ENCODE measurements around the gene ACTN4.
A peak's percentile ranks its signal among the peaks of the same experiment; 100 is the strongest.

ACTN4 gene

GRCh38 chr19:38725469-38726283 lies 78.2 kb downstream of the ACTN4 start:
- DNase-seq (ENCODE audit: low spot score), result no peak

DNA sequence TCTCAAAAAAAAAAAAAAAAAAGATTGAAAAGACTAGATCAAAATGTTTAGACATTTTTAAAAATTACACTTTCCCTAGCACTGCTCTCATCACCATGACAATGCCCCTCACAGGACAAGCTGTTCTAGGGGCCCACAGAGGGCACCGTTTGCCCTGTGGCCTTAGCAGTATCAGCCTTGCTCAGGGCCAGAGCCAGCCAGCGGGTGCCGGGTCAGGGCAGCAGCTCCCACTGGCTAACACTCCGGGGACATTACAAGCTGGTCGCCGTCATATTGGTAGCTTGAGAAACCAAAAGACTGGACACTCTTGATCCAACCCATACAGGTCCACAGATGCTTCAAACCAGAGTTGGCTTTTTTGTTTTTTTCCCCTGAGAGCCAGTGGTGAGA lies 78.8 kb downstream of the ACTN4 start:
- no peak for DNase-seq (ENCODE audit: low spot score)

- no peak for DNase-seq (ENCODE audit: low spot score)
Measured at GRCh38 chr19:38726761-38727301, 79.4 kb downstream of the ACTN4 start.

DNA sequence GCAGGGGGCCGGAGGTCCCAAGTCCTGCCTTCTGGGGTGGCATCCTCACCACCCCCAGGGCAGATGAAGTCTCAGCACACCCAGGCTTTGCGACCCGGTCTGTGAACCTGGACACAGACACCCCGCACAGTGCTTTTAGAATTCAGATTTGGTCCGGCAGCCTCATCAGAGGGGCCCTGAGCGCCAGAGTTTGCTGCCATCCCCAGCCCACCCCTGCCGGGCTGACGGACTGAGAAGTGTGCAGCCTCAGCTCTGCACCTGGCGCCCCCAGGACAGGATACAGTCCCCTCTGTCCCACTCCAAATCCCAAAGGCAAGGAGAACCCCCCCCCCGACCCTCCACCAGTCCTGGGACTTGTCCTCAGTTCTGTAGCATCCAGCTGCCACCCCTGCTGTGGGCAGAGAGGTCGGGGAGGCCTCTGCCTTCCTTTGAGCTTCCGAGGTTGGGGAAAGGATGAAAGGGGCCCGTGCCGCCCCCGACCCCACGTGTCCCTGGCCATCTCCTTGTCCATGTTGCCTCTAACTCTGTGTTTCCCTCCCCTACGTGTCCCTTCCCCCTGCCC lies 79.9 kb downstream of the ACTN4 start:
- no peak for DNase-seq (ENCODE audit: low spot score)

- no peak for DNase-seq (ENCODE audit: low spot score)
Measured at GRCh38 chr19:38727868-38728660, 80.6 kb downstream of the ACTN4 start.

DNA sequence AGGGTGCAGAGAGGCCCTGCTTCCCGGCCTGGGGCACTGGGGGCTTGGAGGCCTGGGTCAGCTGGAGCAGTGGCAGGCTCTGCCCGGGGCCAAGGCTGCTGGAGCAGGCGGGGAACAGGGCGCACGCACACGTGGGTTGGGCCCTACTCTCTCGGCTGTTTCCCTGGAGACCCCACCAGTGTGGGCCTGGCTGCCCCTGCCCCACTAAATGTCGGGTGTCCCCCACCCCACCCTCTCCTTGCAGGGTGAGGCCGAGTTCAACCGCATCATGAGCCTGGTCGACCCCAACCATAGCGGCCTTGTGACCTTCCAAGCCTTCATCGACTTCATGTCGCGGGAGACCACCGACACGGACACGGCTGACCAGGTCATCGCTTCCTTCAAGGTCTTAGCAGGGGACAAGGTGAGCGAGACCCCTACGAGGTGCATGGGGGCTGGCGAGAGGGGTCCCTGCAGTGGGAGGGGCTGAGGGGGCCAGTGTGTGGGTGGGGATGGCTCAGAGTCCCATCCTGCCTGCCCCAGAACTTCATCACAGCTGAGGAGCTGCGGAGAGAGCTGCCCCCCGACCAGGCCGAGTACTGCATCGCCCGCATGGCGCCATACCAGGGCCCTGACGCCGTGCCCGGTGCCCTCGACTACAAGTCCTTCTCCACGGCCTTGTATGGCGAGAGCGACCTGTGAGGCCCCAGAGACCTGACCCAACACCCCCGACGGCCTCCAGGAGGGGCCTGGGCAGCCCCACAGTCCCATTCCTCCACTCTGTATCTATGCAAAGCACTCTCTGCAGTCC lies 81.5 kb downstream of the ACTN4 start:
- no peak for DNase-seq (ENCODE audit: low spot score)

DNA sequence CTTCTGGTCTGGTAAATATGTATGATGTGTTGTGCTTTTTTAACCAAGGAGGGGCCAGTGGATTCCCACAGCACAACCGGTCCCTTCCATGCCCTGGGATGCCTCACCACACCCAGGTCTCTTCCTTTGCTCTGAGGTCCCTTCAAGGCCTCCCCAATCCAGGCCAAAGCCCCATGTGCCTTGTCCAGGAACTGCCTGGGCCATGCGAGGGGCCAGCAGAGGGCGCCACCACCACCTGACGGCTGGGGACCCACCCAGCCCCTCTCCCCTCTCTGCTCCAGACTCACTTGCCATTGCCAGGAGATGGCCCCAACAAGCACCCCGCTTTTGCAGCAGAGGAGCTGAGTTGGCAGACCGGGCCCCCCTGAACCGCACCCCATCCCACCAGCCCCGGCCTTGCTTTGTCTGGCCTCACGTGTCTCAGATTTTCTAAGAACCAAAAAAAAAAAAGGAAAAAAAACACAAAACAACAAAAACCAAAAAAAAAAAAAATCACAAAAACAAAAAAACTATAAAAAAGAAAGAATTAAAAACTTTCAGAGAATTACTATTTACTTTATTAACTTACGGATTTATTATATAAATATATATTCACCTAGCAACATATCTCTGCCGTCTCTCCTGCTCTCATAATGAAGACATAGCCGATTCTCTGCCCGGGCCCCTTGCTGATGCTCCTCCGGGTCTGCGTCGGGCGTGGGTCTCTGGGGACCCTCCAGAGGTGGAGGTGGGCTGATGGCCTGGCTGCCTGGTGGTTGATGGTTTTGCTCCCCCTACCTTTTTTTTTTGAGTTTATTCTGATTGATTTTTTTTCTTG lies 82.4 kb downstream of the ACTN4 start:
- DNase-seq (ENCODE audit: low spot score), result peak; percentile 76

GRCh38 chr19:38730470-38730730 lies 83.0 kb downstream of the ACTN4 start:
- DNase-seq (ENCODE audit: low spot score), result no peak

DNA sequence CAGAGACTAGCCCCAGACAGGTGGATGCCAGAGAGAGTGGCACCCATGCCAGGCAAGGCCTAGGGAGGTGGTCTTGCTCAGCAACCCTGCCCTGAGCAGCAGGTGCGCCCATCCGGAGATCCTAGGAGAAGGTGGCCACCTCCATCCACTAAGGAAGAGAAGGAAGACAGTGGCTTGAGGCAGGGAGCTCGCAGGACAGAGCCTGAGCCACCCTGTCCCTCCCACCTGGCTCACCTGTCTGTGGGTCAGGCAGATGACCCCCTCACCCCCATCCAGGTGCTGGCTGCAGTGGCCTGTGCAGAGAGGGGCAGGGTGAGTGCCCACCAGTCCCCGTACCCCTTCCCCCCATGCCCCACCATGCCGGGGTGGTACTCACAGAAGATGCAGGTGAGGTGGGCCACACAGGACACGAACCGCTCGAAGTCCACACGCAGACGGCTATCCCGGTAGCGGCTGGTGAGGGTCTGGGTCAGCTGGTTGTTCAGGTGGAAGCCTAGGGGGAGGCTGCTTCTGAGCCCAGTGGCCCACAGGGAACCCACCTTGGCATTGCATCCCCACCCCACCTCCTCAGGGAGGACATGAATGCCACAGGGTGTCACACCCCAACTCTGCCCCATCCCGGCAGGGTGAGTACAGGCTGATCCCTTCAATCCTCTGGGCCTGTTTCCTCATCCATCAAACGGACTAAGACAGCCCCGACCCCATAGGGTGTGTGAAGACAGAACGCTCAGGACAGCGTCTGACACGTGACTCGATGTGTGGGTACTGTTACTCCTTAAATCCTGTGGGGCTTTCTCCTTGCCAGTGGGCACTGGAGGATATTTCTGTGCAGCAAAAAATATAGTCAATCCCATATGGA lies 83.5 kb downstream of the ACTN4 start:
- DNase-seq (ENCODE audit: low spot score), result no peak

GRCh38 chr19:38731654-38732301 lies 84.3 kb downstream of the ACTN4 start:
- no peak for DNase-seq (ENCODE audit: low spot score)

GRCh38 chr19:38733241-38733492 lies 85.7 kb downstream of the ACTN4 start:
- no peak for DNase-seq (ENCODE audit: low spot score)

DNA sequence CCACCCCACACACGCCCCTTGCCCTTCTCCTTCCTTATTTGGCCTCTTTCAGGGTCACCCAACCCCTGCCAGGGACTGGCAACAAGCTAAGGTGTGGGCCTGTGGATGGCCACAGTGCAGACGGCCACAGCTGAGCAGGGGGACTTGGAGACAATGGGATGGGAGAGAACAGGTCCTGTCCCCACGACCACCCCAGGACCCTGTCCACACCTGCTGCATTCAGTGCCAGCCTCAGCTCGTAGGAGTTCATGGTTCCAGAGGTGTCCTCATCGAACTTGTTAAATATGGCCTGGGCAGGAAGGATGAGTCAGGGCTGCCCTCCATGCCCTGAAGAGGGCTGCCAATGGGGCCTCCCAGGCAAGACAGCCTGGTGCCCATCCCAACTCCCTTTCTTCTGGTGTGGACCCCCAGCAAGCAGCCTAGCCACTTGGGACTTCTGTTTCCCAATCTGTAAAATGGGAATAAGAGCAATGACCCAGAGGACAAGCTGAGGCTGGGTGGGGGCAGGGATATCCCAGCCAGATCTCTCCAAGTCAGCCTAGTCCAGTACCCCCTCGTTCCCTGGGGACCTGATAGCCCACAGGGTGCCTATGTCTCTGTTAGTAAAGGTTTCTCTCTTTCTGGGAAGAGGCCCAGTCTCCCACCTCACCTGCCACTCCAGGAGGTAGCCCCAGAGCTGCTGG lies 86.2 kb downstream of the ACTN4 start:
- DNase-seq (ENCODE audit: low spot score), result no peak

GRCh38 chr19:38734176-38734425 lies 86.7 kb downstream of the ACTN4 start:
- DNase-seq (ENCODE audit: low spot score), result no peak

DNA sequence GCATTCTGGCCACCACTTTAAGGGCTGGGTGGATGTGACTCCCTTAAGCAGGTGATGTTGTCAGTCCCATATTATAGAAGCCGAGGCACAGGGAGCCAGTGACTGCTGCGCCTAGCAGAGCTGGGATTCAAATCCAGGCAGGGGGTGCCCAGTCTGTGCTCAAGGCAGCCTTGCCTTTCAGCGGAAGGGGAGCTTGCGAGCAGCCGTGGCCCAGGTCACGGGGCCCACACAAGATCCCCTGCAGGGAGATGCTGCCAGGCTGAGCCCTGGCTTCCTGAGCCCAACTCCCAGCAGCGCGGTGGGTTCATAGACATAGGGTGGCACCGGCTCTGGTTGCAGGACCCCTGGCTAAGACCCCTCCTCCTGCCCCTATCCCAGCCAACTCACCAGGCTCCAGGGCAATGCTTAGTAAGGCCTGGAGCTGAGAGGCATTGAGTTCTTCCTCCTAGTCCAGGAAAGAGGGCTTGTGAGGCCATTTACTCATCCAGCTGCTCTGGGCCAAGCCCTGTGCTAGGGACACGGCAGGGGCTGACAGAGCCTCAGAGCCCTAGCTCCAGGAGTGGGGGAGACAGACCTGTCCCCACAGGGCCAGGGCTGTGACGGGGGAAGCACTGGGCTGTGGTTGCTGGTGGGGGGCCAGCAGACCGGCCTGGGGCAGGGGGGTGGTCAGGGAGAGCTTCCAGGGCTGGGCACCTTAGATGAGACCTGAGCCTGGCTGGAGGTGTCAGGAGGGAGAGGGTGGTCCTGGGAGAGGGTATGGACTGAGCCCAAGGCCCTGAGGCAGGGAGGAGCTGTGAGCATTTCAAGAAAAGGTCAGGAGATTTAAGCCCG lies 87.2 kb downstream of the ACTN4 start:
- peak; percentile 57 for DNase-seq (ENCODE audit: low spot score)

- DNase-seq (ENCODE audit: low spot score), result no peak
Measured at GRCh38 chr19:38735257-38735686, 87.8 kb downstream of the ACTN4 start.

DNA sequence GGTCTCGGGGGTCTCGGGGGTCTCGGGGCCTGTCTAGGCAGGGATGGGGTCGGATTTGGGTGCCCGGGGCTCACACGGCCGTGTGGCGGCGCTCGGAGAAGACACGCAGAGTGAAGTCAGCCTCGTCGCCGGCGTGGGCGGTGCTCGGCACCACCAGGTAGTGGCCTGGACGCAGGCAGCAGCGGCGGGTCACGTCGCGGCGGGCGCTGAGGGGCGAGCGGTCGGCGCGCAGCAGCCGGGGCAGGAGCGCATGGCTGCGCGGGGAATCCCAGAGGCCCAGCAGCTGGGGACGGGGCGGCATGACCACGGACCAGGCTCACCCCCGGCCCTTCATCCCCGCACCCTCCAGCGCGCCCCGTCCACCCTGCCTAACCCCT lies 88.6 kb downstream of the ACTN4 start:
- DNase-seq (ENCODE audit: low spot score), result no peak

DNA sequence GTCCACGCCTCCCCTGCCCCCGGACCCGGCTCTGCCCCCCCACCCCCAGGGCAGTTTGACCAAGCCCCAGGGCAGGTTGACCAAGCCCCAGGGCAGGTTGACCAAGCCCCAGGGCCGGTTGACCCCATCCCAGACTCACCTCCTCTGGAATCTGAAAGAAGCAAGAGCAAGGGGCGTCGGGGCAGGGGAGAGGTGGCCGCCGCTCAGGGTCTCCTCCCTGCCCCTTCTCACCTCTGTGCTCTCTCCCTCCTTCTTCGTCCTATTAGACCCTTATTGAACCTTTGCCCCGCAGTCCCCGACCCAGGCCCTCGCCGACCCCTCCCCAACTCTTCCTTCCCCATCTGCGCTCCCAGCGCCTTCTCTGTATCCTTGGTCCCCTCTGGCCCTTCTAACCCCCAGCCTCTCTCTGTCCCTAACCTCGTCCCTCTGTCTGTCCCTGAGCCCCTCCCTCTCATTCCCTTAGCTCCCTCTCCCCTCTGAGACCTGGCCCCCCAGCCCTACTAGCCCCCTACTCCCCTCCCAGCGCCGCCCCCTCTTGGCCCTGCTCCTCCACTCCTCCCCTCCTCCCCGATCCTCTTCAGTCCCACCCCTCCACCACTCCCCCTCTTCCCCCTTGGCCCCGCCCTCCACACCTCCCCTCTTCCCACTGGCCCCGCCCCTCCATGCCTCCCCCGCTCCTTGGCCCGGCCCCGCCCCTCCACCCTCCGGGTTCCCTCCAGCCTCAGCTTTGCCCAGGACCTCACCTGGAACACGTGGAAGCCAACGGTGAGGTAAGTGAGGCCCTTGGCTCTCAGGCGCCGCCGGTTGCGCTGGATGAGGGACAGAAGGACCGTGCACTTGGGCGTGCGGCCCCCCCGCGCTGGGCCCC lies 89.2 kb downstream of the ACTN4 start:
- no peak for DNase-seq (ENCODE audit: low spot score)

DNA sequence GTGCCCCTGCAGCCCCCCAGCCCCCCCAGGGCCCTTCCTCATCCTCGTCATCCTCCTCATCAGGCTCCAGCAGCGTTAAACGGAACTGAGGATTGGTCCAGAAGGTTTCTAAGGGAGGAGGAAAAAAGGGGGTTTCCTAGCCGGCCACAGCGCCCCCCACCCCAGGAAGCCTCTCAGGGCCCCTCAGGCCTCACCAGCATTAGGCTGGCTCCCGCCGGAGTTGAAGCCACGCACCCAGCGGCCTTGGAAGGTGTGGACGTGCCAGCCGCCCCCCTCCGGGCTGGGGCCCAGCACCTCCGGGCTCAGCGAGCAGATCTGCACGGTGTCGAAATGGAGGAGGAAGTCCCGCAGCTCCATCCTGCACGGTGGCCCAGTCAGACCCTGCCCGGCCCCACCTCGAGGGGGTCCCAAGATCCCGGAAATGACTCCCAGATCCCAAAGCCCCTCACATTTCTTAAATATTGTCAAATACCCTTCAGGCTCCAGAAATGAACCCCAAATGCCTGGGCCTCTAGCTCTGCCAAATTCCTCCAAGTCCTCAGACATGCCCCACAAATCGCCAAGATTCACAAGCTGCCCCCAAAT lies 89.9 kb downstream of the ACTN4 start:
- no peak for DNase-seq (ENCODE audit: low spot score)
